Effector memory CD4-positive, alpha-beta T cell (primary cell): Measurements from ENCODE around the gene POLR2J.
"Not testable (repeated sequence)": the region's sequence is repeated elsewhere in the genome, so short reads cannot be mapped to it uniquely, and the experiment has no call there.

Source experiments
- DNase-seq, 3 donors: peaks; one replicate each; pipeline ENCODE4 v3.0.0-alpha.2; 2020
- H3K27ac ChIP-seq: 2 replicates; pipeline ENCODE4 v1.7.0; 2013; ENCODE audit warnings: mild to moderate bottlenecking, low read length, moderate library complexity; ENCODE audit not compliant: insufficient read depth, poor library complexity, severe bottlenecking
- H3K27me3 ChIP-seq: replicated peaks from 2 replicates; pipeline ENCODE4 v1.7.0; 2013; ENCODE audit warnings: mild to moderate bottlenecking, low read length; ENCODE audit not compliant: insufficient read depth, control insufficient read depth, poor library complexity, severe bottlenecking
- H3K36me3 ChIP-seq: 2 replicates; pipeline ENCODE4 v1.7.0; 2013; ENCODE audit warnings: mild to moderate bottlenecking, low read length, moderate library complexity; ENCODE audit not compliant: control insufficient read depth, insufficient read depth
- H3K4me1 ChIP-seq: 2 replicates; pipeline ENCODE4 v1.7.0; 2013; ENCODE audit warnings: low read length, mild to moderate bottlenecking; ENCODE audit not compliant: control insufficient read depth, insufficient read depth, poor library complexity, severe bottlenecking
- H3K4me3 ChIP-seq: 2 replicates; pipeline ENCODE4 v1.7.0; 2013; ENCODE audit warnings: low read length, low read depth, mild to moderate bottlenecking; ENCODE audit not compliant: insufficient read depth, poor library complexity, severe bottlenecking
- H3K9me3 ChIP-seq: 2 replicates; pipeline ENCODE4 v1.7.0; 2013; ENCODE audit warnings: mild to moderate bottlenecking, low read length, moderate library complexity; ENCODE audit not compliant: control insufficient read depth

The POLR2J gene

DNA sequence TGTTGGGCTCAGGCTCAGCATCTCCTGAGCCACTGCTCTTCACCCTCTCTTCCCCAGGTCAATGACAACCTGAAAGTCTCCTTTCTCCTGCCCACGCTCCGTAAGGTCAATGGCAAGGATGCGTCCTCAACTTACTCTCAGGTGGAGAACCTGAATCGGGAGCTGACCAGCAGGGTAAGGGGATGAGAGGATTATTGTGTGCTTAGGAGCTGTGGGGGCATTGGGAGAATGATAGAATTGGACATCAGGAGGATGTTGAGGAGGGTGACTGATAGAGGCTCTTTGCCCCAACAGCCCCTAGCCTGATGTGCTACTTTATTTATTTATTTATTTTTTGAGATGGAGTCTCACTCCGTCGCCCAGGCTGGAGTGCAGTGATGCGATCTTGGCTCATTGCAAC, 12.6 kb downstream of the POLR2J start:
- H3K4me3 ChIP-seq: peak overlapping the region; percentile 93
- H3K27me3 ChIP-seq: no peaks in the 10 kb centered on the region

DNA sequence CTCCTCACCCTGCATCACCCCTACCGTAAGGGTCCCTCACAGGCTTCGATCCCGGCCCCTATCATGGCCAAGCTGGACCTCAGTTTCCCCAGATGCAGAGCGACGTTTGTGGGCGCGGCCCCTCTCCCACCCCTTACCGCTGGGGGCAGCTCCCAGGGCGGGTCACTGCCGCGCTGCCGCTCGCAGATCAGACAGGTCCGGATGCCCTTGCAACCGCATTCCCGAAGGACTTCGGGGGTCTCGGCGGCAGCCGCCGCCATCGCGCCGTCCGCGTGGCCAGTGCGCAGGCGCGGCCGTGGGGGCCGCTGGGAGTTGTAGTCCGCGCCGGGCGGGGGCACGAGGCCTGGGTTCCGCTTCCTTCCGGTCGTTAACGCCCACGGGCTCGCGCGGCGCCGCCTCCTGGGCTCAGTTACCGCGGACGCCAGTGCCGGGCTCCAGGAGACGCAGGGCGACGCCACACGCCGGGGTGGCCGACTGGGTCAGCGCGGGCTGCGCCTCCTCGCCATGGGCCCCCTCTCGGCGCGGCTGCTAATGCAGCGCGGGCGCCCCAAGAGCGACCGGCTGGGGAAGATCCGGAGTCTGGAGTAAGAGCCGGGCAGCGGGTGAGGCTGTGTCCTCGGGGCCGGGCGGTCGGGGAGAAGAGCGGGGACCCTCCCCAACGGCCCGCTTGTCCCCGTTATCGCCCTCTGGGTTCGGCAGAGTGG, 14.0 kb downstream of the POLR2J start, which contains the start of the genes ALKBH4 and LRWD1:
Gene ALKBH4, minus strand, starts transcription at position 287 of the 704 bp plus-strand sequence. Its CDS starts 27 bp downstream, at position 260.
Gene LRWD1, plus strand, starts transcription at position 408 of the 704 bp plus-strand sequence. Its CDS starts 97 bp downstream, at position 505.
- Histone ChIP-seq H3K36me3 (peaks cover 8% of the 10 kb centered on the region), H3K27ac (peak within 1 kb of the TSS; percentile 64), H3K4me1 (peaks cover 19% of the 10 kb centered on the region), H3K4me3 (peak within 1 kb of the TSS; percentile 93), H3K9me3 (no peaks in the 10 kb centered on the region), H3K27me3 (no peaks in the 10 kb centered on the region)
- peak; percentile 87 to 91 (median 90) for DNase-seq

More for the DNA sequence above, 12.6 kb downstream of the POLR2J start:
- peaks cover 11% of the 10 kb centered on the region for H3K36me3 ChIP-seq
- no peak for DNase-seq
- no peaks in the 10 kb centered on the region for H3K9me3 ChIP-seq
- peaks cover 19% of the 10 kb centered on the region for H3K4me1 ChIP-seq
- no peak overlapping the region for H3K27ac ChIP-seq

DNA sequence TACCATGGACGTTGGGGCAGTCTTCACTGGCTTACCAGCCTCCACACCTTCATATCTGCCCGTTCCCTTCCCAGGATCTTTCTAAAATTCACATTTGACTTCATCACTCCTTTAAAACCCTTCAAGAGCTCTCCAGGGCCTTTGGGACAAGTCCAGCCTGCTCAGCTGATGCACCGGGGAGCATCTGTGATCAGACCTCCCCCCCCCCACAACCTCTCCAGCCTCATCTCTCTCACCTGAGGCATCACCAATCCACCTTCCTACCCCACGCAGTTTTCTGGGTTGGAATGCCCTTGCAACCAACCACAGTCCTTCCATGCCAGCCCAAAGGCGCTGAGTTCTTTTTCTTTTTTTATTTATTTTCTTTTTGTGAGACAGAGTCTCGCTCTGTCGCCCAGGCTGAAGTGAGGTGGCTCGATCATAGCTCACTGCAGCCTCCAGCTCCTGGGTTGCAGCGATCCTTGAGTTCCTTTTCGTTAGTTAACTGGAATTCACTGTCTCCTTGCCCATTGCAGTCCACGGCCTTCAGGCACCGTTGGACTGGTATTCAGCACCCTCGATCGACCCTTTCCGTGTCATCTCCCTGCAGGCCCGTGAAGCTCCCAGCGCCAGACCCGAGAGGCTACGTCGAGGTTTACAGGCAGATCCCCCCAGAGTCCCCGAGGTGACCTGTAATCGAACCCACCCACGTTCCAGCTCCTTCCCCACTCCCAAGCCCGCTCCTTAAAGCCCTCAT, 14.7 kb downstream of the POLR2J start:
- peaks cover 19% of the 10 kb centered on the region for H3K4me1 ChIP-seq
- peak overlapping the region; percentile 93 for H3K4me3 ChIP-seq
- peak overlapping the region; percentile 64 for H3K27ac ChIP-seq
- no peaks in the 10 kb centered on the region for H3K27me3 ChIP-seq
- no peak for DNase-seq
- peaks cover 13% of the 10 kb centered on the region for H3K36me3 ChIP-seq
- H3K9me3 ChIP-seq: no peaks in the 10 kb centered on the region

DNA sequence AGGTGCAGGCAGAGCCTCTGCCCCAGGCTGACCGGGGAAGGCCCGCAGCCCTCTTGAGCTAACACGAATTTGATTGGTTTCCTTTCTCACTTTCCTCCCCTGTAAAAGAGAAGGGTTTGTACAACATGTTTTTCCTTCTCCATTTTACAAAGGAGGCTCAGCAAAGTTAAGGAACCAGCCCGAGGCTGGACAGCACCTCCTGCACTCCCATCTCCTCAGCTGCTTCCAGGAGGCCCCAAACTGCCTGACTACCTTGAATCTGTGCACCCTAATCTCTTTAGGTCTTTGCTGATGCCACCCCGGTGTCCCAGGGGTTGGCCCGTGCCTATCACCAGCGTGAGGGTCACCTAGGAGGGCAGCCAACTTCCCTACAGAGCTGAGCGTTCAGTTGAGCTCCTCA, 18.3 kb downstream of the POLR2J start:
- Histone ChIP-seq H3K27me3 (no peaks in the 10 kb centered on the region), H3K36me3 (peaks cover 30% of the 10 kb centered on the region), H3K9me3 (no peaks in the 10 kb centered on the region), H3K4me1 (peaks cover 13% of the 10 kb centered on the region), H3K4me3 (no peak overlapping the region), H3K27ac (no peak overlapping the region)
- no peak for DNase-seq

DNA sequence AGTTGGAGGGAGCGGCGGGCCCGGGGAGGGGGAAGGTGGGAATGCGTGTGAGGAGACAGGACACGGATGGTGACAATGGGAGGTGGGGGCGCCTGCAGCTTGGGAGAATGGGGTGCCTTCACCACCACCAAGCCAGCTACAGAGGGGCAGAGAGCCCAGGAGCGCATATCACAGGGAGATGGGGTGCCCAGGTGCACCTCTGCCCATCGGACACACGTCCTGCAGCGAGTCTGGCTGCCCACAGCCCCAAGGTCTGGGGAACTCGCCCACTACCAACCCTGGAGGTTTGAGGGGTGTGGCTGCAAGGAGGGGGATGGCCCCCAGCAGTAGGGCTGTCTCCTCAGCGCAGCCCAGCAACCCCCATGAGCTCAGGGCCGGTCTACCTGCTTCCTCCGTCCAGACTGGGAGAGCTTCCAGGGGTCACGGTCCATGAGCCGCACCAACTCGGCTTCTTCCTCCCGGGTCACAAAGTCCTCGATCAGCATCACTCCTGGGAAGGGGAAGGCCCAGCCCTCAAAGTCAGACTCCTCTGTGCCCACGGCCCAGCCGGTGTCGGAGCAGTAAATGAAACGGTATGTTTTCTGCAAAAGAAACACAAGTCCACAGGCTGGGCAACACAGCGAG, 19.4 kb downstream of the POLR2J start:
- H3K27me3 ChIP-seq: no peaks in the 10 kb centered on the region
- H3K4me1 ChIP-seq: peaks cover 9% of the 10 kb centered on the region
- H3K9me3 ChIP-seq: no peaks in the 10 kb centered on the region
- DNase-seq: no peak
- H3K4me3 ChIP-seq: no peak overlapping the region
- no peak overlapping the region for H3K27ac ChIP-seq
- H3K36me3 ChIP-seq: peaks cover 30% of the 10 kb centered on the region

DNA sequence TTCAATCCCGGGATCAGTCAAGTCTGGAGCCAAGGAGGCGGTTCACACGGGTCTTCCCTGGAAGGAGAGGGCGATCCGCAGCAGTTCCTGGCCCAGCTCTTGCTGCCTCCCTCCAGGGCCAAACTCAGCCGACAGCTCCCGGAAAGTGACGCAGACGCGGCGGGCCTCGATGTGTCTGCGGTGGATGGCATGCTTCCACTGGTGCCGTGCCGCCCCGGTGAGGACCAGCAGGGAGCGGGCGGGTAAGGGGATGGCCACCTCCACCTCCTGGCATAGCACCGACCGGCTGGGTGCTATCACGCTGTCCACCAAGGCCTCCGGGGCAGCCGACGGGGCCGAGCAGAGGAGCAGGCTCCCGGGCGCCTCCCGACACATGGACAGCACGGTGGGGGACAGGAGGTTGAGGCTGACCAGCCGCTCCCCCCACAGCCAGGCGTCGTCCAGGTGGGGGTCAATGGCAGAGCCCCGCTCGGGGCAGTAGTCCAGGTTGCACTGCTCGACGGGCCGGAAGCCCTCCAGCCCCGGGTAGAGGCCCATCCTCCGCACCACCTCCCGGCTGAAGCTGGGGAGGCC, 21.3 kb downstream of the POLR2J start:
- Histone ChIP-seq H3K4me1 (no peaks in the 10 kb centered on the region), H3K27me3 (no peaks in the 10 kb centered on the region), H3K36me3 (peaks cover 30% of the 10 kb centered on the region), H3K4me3 (no peak overlapping the region), H3K27ac (no peak overlapping the region), H3K9me3 (no peaks in the 10 kb centered on the region)
- no peak for DNase-seq

DNA sequence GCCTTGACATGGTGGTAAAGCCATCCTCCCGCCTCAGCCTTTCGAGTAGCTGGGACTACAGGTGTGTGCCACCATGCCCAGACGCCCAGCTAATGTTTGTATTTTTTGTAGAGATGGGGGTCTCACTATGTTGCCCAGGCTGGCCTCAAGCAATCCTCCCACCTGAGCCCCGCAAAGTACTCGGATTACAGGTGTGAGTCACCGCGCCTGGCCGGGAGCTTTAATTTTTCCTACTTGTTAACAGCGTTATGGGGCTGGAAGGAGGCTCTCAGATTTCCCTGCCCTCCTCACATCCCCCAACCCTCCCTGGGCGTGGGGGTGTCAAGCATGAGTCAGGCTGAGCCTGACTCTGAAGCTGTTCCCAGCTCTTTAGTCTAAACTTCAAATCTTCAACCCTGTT, 22.4 kb downstream of the POLR2J start:
- Histone ChIP-seq H3K27ac (no peak overlapping the region), H3K4me3 (no peak overlapping the region), H3K36me3 (peaks cover 30% of the 10 kb centered on the region), H3K9me3 (no peaks in the 10 kb centered on the region), H3K27me3 (no peaks in the 10 kb centered on the region), H3K4me1 (no peaks in the 10 kb centered on the region)
- DNase-seq: no peak

DNA sequence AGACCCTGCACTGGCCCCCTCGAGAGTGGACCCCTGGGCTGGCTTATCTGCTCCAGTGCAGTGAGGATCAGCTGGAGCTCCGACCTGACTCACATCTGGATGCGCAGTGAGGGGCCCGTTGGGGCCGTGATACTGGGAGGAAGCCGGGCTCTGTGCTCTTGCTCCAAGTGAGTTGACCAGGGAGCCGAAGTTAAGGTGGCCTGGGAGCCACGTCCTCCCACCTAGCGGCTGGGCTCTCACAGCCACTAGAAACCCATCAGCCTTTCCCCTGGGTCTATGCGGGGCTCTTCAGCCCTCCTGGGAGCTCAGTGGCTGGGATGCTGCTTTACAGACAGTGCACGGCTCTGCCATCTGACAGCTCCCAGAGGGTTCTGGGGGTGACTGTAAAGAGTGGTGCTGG, 23.1 kb downstream of the POLR2J start:
- Histone ChIP-seq H3K36me3 (peaks cover 30% of the 10 kb centered on the region), H3K4me1 (no peaks in the 10 kb centered on the region), H3K4me3 (no peak overlapping the region), H3K27ac (no peak overlapping the region), H3K27me3 (no peaks in the 10 kb centered on the region), H3K9me3 (no peaks in the 10 kb centered on the region)
- DNase-seq: no peak

DNA sequence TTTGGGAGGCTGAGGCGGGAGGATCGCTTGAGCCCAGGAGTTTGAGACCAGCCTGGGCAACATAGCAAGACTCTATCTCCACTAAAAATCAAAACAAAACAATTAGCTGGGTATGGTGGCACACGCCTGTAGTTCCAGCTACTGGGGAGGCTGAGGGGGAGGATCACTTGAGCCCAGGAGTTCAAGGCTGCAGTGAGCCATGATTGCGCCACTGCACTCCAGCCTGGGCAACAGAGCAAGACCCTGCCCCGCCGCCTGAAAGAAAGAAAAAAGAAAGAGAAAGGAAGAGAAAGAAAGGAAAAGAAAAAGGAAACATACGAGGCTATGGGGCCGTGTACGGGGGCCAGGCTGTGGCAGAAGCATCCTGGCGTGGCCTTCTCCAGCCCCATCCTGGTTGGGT, 23.8 kb downstream of the POLR2J start:
- not testable (repeated sequence) for H3K4me1 ChIP-seq, H3K9me3 ChIP-seq, H3K4me3 ChIP-seq, DNase-seq, H3K27me3 ChIP-seq, H3K27ac ChIP-seq
- H3K36me3 ChIP-seq: peaks cover 30% of the 10 kb centered on the region
